ENCODE data around the gene DUSP14. TPM values are rescaled to one million over a fixed set of nuclear protein-coding genes. Genes with fewer than 3 reads are reported as not detected.

DUSP14 gene
- total RNA-seq, 2 experiments from 2014 or later = 11.4 to 16.9 TPM

DNA sequence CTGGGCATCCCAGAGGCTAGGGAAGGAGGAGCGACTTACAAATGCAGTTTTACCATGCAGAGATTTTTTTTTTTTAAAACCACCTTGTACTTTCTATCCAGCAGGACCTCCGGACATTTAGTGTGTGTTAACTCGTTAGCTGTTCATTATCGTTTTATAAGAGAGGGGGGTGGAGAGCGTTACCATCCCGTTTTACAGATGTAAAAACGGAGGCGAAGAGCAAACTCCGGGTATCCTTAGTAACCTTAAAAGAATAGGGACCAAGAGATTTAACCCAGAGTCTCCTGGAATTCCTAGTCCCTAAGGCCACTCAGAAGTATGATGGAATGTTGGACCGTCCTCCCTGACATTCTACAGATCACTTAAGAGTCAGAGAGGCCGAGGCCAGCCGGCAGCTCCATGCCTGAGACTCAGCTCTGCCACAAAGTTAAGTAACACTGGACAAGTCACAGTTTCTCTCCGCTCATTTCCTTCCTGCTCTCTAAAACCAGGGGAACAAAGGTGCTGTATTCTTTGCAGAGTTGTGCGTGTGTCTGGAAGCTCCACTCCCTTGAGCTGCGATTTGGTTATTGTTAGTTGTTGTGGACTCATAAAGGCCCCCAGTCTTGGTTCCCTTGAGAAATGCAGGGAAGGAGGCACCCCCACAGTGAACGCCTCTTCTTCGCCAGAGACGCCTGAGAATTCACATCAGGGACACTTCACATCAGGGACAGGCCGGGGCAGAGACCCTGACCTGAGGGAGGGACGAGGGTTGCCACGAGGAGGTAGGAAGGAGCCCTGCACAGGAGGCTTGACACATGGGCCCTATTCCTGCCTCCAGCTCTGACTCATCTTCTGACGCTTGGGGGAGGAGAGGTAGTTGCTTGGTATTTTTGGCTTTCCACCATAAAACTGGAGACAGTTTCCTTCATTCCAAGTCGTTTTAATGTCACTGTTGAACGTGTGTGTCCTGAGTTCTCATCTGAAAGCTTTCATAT is 1.2 kb downstream of the DUSP14 start:
- DNase-seq (no peak), ATAC-seq (no peak)
- Mint-ChIP-seq H3K36me3 (no peaks in the 10 kb centered on the region), H3K4me3 (peak overlapping the region; percentile 82), H3K27ac (peak overlapping the region; percentile 81), H3K4me1 (peaks cover 38% of the 10 kb centered on the region), H3K27me3 (no peaks in the 10 kb centered on the region), H3K9me3 (ENCODE audit: low read depth) (no peaks in the 10 kb centered on the region)
- CTCF ChIA-PET = interaction anchor here (1.4 to 2.4 kb wide), 3 partner anchors 9 to 117 kb away, joined by 4 to 6 read pairs (median 4); no protein-coding TSS in a partner anchor

DNA sequence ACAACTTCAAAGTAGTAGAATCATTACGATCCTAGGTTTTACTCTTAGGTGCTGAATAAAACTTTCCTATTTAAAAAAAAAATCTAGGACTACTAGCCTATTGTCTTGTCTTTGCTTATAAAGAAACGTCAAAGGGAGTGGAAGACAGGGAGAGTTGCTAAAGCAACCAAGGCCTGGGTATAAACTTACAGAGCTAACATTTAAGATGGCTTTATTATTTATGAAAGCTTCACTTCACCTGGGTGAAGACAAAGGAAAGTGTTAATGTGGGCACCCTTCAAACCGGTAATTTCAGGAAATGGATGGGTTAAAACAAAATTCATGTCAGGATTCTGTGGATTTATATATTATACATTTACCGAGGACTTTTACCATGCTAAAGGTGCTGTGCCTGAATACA is 2.5 kb downstream of the DUSP14 start:
- CTCF ChIA-PET = interaction anchor here (1.4 to 2.4 kb wide), 3 partner anchors 8 to 119 kb away, joined by 4 to 6 read pairs (median 4); no protein-coding TSS in a partner anchor
- Mint-ChIP-seq H3K27ac (no peak overlapping the region), H3K36me3 (no peaks in the 10 kb centered on the region), H3K4me3 (no peak overlapping the region), H3K4me1 (peaks cover 38% of the 10 kb centered on the region), H3K9me3 (ENCODE audit: low read depth) (no peaks in the 10 kb centered on the region), H3K27me3 (no peaks in the 10 kb centered on the region)
- DNase-seq (no peak), ATAC-seq (no peak)

DNA sequence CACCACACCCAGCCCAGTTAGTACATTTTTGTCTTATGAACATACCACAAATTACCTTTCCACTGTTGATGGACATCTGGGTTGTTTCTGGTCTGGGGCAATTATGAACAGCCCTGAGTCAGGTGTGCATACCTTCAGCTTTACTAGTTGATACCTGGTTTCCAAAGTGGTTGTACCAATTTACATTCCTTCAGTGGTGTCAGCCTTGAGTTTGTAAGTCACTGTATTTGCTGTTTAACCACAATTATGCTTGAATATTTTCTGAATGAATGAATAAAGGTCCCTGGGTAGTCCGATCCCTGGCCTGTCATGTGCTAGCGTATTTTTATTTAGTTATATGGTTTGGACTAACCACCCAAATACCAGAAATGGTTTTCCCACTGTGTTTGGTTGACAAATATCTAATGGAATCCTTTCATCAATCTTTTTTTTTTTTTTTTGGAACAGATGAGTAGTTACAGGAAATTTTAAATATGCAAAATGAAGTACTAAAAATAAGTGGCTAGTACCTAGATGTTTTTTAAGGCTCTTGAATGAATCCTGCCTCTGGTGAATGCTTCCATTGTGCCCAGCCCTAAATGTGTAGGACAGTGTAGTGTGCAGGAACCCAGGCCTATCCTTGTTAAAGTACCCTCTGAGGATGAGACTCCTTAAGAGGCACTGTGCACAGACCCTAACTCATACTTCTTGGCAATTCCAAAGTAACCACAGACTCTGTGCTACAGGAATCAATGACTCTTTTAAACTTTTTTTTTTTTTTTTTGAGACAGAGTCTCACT is 3.7 kb downstream of the DUSP14 start:
- ATAC-seq = no peak
- CTCF ChIA-PET = no interaction called here
- peaks cover 2% of the 10 kb centered on the region for H3K36me3 Mint-ChIP-seq
- no peak overlapping the region for H3K4me3 Mint-ChIP-seq
- H3K4me1 Mint-ChIP-seq = peaks cover 31% of the 10 kb centered on the region
- H3K27me3 Mint-ChIP-seq = no peaks in the 10 kb centered on the region
- no peak overlapping the region for H3K27ac Mint-ChIP-seq
- no peaks in the 10 kb centered on the region for H3K9me3 Mint-ChIP-seq (ENCODE audit: low read depth)
- no peak for DNase-seq

DNA sequence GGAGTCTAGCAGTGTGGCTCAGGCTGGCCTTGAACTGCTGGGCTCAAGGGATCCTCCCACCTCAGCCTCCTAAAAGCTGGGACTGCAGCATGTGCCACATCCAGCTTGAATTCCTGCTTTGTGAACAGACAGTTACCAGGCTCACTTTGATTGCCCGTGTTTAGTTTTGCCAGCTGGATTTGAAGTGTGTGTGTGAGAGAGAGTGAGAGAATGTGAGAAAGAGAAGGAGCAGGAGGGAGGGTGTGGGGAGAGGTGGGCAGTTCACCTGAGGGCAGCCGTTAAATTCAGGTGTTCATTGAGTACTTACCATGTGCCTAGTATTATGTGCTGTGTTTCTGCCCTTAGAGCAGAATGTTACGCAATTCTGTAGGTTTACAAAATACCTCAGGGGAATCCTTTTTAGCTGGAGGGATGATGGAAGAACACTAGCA is 4.7 kb downstream of the DUSP14 start:
- ATAC-seq (no peak), DNase-seq (no peak)
- CTCF ChIA-PET = interaction anchor here (1.0 to 1.5 kb wide), 2 partner anchors 12 to 121 kb away, joined by 3 to 6 read pairs; no protein-coding TSS in a partner anchor
- H3K27me3 Mint-ChIP-seq = no peaks in the 10 kb centered on the region
- H3K9me3 Mint-ChIP-seq (ENCODE audit: low read depth) = no peaks in the 10 kb centered on the region
- peaks cover 25% of the 10 kb centered on the region for H3K4me1 Mint-ChIP-seq
- H3K27ac Mint-ChIP-seq = no peak overlapping the region
- H3K4me3 Mint-ChIP-seq = no peak overlapping the region
- H3K36me3 Mint-ChIP-seq = peaks cover 2% of the 10 kb centered on the region

DNA sequence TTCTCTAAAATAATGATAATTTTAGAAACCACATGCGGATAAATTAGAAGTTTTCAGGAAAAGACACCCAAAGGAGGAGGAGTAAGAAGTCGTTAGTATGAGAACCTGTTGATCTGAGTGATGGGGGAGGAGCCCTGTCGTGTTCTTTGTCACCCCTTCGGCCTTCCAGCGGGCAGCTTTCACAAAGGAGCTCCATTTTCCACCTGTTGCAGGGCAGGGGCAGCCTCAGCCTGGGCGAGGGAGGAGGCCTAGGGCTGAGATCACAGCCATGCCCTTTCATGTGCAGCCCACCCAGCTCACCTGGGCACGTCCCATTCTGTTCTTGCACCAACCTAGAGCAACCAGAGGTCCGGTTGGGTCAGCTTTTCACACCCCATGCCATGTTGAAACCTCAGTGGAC is 5.3 kb downstream of the DUSP14 start:
- Mint-ChIP-seq H3K4me3 (no peak overlapping the region), H3K27me3 (no peaks in the 10 kb centered on the region), H3K9me3 (ENCODE audit: low read depth) (no peaks in the 10 kb centered on the region), H3K36me3 (peaks cover 2% of the 10 kb centered on the region), H3K4me1 (peaks cover 25% of the 10 kb centered on the region), H3K27ac (no peak overlapping the region)
- DNase-seq (no peak), ATAC-seq (no peak)
- CTCF ChIA-PET = interaction anchor here (1.0 to 1.5 kb wide), 2 partner anchors 12 to 121 kb away, joined by 3 to 6 read pairs; no protein-coding TSS in a partner anchor

DNA sequence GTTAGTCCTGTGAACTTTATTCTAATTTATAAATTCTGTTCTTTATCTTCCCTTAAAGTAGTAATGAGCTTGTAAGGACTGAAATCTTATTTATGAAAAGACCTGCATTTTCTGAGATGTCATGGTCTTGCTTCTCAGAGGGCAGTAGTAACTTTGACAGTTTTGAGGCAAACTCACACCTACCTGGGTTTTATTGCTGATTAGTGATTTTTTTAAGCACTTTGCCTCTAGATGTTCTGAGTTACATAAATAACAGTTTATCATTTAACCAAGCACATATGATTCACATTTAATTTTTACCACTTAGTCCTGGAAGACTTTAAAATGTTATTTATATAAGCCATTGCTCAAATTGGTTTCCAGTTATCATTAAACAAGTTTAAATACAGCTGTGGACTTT is 10.7 kb downstream of the DUSP14 start:
- ATAC-seq = no peak
- no peak for DNase-seq
- H3K27me3 Mint-ChIP-seq = no peaks in the 10 kb centered on the region
- H3K4me3 Mint-ChIP-seq = no peak overlapping the region
- peaks cover 6% of the 10 kb centered on the region for H3K4me1 Mint-ChIP-seq
- CTCF ChIA-PET = interaction anchor here (1.1 to 1.3 kb wide), 2 partner anchors 8 to 80 kb away, joined by 3 to 4 read pairs; no protein-coding TSS in a partner anchor
- peaks cover 4% of the 10 kb centered on the region for H3K36me3 Mint-ChIP-seq
- no peak overlapping the region for H3K27ac Mint-ChIP-seq
- H3K9me3 Mint-ChIP-seq (ENCODE audit: low read depth) = no peaks in the 10 kb centered on the region

DNA sequence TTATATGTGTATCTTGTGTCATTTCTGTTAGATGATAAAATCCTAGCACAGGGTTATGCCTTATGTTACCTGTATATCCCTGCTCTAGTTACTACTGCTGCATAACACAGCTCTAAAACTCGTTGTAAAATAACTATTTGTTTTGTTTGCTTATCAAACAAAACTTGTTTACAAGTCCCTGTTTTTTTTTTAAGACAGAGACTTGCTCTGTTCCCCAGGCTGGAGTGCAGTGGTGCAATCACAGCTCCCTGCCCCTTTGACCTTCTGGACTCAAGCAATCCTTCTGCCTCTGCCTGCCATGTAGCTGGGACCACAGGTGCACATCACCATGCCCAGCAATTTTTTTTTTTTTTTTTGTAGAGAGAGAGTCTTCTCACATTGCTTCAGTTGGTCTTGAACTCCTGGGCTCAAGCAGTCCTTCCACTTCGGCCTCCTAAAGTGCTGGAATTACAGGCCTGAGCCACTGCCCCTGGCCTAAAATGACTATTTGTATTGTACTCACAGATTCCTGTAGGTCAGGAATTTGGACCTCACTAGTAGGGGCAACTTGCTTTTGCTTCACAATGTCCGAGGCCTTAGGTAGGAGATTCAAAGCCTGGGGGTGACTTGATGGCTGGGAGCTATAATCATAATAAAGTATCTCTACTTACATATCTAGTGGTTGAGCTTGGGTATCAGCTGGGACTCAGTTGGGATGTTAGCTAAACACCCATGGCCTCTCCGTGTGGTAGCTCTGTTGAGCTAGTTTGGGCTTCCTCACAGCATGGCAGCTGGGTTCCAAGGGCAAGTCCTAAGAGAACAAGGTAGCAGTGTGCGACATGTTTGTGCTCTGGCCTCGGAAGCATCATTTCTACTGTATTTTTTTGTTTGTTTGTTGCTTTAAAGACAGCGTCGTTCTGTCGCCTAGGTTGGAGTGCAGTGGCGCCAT is 12.6 kb downstream of the DUSP14 start:
- Mint-ChIP-seq H3K36me3 (peaks cover 4% of the 10 kb centered on the region), H3K9me3 (ENCODE audit: low read depth) (no peaks in the 10 kb centered on the region), H3K27me3 (no peaks in the 10 kb centered on the region), H3K27ac (no peak overlapping the region), H3K4me1 (peaks cover 17% of the 10 kb centered on the region), H3K4me3 (no peak overlapping the region)
- no peak for DNase-seq
- CTCF ChIA-PET = no interaction called here
- no peak for ATAC-seq

DNA sequence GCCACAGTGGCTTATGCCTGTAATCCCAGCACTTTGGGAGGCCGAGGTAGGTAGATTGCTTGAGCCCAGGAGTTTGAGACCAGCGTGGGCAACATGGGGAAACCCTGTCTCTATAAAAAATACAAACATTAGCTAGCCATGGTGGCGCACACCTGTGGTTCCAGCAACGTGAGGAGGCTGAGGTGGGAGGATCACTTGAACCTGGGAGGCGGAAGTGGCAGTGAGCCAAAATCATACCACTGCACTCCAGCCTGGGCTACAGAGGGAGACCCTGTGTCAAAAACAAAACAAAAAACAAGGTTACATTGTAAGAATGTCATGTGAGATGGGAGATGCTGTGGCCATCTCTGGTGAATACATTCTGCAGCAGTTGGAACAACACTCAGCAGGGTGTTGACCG is 13.5 kb downstream of the DUSP14 start:
- ATAC-seq (no peak), DNase-seq (no peak)
- peaks cover 17% of the 10 kb centered on the region for H3K4me1 Mint-ChIP-seq
- no peaks in the 10 kb centered on the region for H3K9me3 Mint-ChIP-seq (ENCODE audit: low read depth)
- H3K4me3 Mint-ChIP-seq = no peak overlapping the region
- H3K27ac Mint-ChIP-seq = no peak overlapping the region
- no peaks in the 10 kb centered on the region for H3K27me3 Mint-ChIP-seq
- CTCF ChIA-PET = no interaction called here
- H3K36me3 Mint-ChIP-seq = peaks cover 2% of the 10 kb centered on the region

DNA sequence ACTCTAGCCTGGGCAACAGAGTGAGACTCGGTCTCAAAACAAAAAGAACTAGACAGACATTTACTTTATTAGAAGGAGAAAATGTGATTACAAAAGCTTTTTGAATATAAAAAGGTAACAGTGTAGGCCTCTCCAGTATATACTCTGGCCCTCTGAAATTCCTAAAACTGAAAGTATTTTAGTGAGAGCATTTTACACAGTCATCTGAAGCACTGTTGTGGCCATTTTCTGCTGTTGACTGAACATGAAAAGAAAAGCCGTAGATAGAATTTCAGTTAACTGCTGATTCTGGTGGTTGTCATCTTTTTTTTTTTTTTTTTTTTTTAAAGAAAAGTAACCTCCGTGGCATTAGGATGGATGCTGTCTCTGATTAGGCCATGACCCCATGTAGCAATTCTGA is 15.6 kb downstream of the DUSP14 start:
- ATAC-seq (peak; percentile 57), DNase-seq (no peak)
- Mint-ChIP-seq H3K4me3 (no peak overlapping the region), H3K9me3 (ENCODE audit: low read depth) (no peaks in the 10 kb centered on the region), H3K27me3 (no peaks in the 10 kb centered on the region), H3K27ac (no peak overlapping the region), H3K4me1 (peaks cover 17% of the 10 kb centered on the region), H3K36me3 (peaks cover 2% of the 10 kb centered on the region)
- CTCF ChIA-PET = interaction anchor here (1.3 to 1.6 kb wide), 2 partner anchors 14 to 132 kb away, joined by 4 read pairs; no protein-coding TSS in a partner anchor

DNA sequence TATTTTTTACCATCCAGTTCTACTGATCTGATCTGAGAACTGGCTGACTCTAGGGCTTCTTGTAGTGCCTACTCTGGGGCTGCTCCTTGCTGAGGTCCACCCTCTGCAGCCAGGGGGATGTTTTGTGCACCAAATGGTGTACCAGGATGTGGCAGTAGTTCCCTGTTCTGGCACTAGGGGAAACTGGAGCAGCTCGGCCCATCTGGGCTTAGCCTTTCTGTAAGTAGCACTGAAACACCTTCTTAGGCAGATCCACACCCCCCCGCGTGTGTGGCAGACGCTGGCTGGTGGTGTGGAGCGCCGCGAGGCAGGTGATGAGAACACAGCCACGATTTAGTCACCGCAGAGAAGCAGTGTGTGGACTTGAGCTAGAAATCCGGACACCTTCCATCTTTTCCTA is 17.0 kb downstream of the DUSP14 start:
- CTCF ChIA-PET = interaction anchor here (0.6 to 1.3 kb wide), 5 partner anchors 9 to 133 kb away, joined by 3 to 8 read pairs (median 3); no protein-coding TSS in a partner anchor
- no peak overlapping the region for H3K27ac Mint-ChIP-seq
- no peaks in the 10 kb centered on the region for H3K9me3 Mint-ChIP-seq (ENCODE audit: low read depth)
- H3K4me1 Mint-ChIP-seq = peaks cover 17% of the 10 kb centered on the region
- no peak overlapping the region for H3K4me3 Mint-ChIP-seq
- ATAC-seq (peak; percentile 81), DNase-seq (peak; percentile 59)
- peaks cover 2% of the 10 kb centered on the region for H3K36me3 Mint-ChIP-seq
- H3K27me3 Mint-ChIP-seq = no peaks in the 10 kb centered on the region

DNA sequence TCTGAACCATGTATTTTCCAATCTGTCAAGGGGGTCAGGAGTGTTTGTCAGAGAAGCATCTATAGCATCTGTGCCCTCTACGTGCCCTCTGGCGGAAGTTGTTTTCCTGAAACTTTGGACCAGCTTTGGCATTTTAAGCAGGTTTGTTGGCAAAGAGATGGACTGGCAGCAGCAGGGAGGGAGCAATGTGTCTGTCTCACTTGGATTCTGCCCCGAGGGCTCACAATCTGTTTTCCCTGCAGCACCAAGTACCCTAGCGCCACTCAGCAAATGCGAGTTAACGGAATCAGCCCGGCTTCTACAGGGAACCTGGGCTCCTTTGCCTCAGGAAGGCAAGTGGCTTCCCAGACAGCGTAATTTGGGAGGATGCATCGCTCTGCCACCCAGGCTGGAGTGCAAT is 17.4 kb downstream of the DUSP14 start:
- no peak overlapping the region for H3K27ac Mint-ChIP-seq
- DNase-seq = no peak

DNA sequence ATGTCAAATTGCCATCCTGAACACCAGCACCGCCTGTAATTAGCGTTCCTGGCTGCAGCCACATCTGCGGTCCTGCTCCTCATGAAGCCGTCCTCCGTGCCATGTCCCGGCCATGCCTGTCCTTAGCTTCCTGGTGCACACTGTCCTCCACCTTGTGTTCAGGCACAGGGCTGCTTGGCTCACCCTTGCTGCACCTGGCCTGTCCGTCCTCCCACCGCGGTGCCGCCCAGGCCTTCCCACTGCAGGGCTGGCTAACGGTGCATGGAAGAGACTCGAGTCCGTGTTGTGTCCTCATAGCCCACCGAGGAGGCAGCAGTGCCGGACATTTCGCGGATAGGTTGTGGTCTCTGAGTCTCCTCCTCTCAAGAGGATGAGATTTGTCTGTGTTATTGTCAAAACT is 20.4 kb downstream of the DUSP14 start:
- H3K4me3 Mint-ChIP-seq = no peak overlapping the region
- DNase-seq (no peak), ATAC-seq (no peak)
- no peaks in the 10 kb centered on the region for H3K9me3 Mint-ChIP-seq (ENCODE audit: low read depth)
- peaks cover 13% of the 10 kb centered on the region for H3K4me1 Mint-ChIP-seq
- peaks cover 9% of the 10 kb centered on the region for H3K36me3 Mint-ChIP-seq
- no peaks in the 10 kb centered on the region for H3K27me3 Mint-ChIP-seq
- CTCF ChIA-PET = no interaction called here
- H3K27ac Mint-ChIP-seq = no peak overlapping the region

More for the DNA sequence above, 17.4 kb downstream of the DUSP14 start:
- CTCF ChIA-PET = interaction anchor here (0.6 to 1.3 kb wide), 4 partner anchors 8 to 81 kb away, joined by 3 to 8 read pairs (median 4); no protein-coding TSS in a partner anchor
- no peak for ATAC-seq
- Mint-ChIP-seq H3K4me3 (no peak overlapping the region), H3K9me3 (ENCODE audit: low read depth) (no peaks in the 10 kb centered on the region), H3K27me3 (no peaks in the 10 kb centered on the region), H3K4me1 (peaks cover 17% of the 10 kb centered on the region), H3K36me3 (peaks cover 4% of the 10 kb centered on the region)

Data from activated CD8-positive, alpha-beta memory T cell treated with anti-CD3 and anti-CD28 coated beads, Interleukin-2, amount 10 ng/mL, durations not matched to agents 7 days and 5 days (primary cell).